ENCODE data around the gene HOXC9.

HOXC9 gene

DNA sequence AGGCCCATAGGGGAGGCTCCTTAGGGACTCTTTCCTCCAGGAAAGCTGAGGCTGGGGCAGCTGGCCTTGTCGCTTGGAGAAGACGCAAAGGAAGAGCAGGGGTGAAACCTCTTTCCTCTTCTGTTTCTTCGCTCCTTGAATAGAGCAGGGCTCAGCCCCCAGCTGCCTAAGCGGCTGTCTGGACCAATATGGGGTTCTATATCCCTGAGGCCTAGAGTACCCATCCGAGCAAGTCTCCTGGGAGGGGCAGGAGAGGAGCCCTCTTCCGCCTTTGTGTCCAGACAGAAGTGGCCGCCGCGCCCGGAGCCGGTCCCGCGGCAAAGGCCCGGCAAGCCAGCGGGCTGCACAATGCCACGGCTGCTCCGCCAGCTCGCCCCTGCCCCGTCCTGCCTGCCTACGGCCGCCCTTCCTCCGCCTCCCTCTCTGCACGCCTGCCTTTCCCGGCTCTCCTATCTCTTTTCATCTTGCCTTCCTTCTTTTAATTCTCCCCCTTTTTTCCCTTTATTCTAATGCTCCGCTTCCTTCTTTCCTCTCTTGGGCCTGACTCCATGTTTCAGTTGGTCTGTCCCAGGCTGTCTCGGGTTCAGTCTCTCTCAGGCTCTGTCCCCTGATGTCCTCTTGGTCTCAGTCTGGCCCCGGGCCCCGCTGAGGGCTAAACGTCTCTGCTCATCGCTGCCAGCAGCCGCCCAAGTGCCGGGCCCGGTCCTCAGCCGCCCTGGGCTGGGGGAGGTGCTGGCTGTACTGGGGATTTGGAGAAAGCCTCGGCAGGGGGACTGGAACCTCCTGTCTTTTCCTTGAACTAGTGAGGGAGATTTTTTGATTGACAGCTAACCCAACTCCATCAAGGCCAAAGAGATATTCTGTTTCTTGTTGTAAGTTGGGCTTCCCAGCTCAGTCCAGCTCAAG lies 2.5 kb upstream of the HOXC9 start:
- Histone ChIP-seq H3K9me3 (no peaks in the 10 kb centered on the region), H3K27me3 (no peaks in the 10 kb centered on the region), H3K27ac (peak overlapping the region; percentile 93 to 98), H3K4me1 (peaks cover 4 to 67% (median 48%) of the 10 kb centered on the region in 4 donors), H3K36me3 (no peaks in the 10 kb centered on the region), H3K4me3 (peak overlapping the region; percentile 64 to 76)
- DNase-seq: no peak
- intact Hi-C loops (cut with DNase I; ENCODE audit: low total_unique reads): no loop called here
- TF ChIP-seq, protein P1, sequence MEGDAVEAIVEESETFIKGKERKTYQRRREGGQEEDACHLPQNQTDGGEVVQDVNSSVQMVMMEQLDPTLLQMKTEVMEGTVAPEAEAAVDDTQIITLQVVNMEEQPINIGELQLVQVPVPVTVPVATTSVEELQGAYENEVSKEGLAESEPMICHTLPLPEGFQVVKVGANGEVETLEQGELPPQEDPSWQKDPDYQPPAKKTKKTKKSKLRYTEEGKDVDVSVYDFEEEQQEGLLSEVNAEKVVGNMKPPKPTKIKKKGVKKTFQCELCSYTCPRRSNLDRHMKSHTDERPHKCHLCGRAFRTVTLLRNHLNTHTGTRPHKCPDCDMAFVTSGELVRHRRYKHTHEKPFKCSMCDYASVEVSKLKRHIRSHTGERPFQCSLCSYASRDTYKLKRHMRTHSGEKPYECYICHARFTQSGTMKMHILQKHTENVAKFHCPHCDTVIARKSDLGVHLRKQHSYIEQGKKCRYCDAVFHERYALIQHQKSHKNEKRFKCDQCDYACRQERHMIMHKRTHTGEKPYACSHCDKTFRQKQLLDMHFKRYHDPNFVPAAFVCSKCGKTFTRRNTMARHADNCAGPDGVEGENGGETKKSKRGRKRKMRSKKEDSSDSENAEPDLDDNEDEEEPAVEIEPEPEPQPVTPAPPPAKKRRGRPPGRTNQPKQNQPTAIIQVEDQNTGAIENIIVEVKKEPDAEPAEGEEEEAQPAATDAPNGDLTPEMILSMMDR (IDR thresholded peaks at IDR 0.05): no peak

DNA sequence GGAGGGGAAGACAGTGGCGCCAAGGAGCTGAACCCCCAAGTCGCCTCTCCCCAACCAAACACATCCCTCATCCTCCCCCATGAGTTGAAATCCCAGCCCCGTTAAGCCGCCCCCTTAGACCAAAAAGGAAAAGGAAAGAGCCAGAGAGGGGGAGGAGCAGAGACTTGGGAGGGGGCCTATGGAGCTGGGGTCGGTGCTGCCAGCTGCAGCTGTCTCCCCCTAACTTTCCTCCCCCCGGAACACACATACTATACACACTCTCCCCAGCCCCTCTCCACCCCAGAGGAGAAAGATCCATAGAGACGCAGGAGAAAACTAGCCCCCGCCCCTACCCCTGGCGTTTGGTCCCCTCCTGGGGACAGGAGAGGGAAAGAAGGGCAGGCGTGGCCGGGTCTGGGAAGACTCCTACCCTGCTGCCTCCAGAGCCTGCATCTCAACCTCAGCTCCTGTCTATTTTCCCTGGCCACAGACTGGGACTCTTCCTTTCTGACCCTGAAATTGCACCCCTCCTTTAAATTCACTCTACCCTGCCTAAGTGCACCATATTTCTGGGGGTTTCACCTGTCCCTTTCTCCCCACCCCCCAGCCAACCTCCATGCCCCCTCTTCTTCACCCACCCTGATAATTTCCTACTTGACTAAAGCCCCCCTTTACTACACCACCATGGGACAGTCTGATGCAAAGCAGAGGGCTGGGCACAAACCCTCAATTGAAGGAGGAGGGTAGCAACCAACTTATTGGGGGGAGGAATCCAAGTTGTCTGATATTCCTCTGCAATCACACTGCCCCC lies 1.7 kb upstream of the HOXC9 start:
- DNase-seq: no peak
- Histone ChIP-seq H3K4me1 (peaks cover 4 to 63% (median 43%) of the 10 kb centered on the region in 4 donors), H3K9me3 (no peaks in the 10 kb centered on the region), H3K36me3 (no peaks in the 10 kb centered on the region), H3K27ac (peak overlapping the region; percentile 93 to 98), H3K4me3 (peak overlapping the region; percentile 64 to 76), H3K27me3 (no peaks in the 10 kb centered on the region)
- intact Hi-C loops (cut with DNase I; ENCODE audit: low total_unique reads): no loop called here
- TF ChIP-seq, protein P1 (IDR thresholded peaks at IDR 0.05): no peak

DNA sequence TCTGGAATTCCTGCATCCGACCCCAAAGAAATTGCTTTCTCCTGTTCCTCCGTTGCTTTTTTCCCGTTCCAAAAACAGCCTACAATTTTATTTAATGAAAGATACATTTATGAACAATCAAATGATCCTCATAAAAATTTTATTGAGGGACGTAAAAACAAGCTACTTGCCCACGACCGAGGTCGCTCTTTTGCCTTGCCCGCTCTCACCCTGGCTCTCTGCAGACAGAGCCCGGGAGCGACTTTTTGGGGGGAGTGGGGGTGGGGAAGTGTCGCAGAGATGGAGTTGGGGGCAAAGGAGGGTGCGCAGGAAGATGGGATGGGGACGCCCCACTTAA lies 1.1 kb upstream of the HOXC9 start:
- intact Hi-C loops (cut with DNase I; ENCODE audit: low total_unique reads): no loop called here
- H3K27ac ChIP-seq: peak overlapping the region; percentile 93 to 98
- no peaks in the 10 kb centered on the region for H3K36me3 ChIP-seq
- TF ChIP-seq, protein P1 (IDR thresholded peaks at IDR 0.05): no peak
- H3K9me3 ChIP-seq: no peaks in the 10 kb centered on the region
- no peaks in the 10 kb centered on the region for H3K27me3 ChIP-seq
- peaks cover 4 to 63% (median 43%) of the 10 kb centered on the region in 4 donors for H3K4me1 ChIP-seq
- peak overlapping the region; percentile 64 to 76 for H3K4me3 ChIP-seq
- DNase-seq: no peak

DNA sequence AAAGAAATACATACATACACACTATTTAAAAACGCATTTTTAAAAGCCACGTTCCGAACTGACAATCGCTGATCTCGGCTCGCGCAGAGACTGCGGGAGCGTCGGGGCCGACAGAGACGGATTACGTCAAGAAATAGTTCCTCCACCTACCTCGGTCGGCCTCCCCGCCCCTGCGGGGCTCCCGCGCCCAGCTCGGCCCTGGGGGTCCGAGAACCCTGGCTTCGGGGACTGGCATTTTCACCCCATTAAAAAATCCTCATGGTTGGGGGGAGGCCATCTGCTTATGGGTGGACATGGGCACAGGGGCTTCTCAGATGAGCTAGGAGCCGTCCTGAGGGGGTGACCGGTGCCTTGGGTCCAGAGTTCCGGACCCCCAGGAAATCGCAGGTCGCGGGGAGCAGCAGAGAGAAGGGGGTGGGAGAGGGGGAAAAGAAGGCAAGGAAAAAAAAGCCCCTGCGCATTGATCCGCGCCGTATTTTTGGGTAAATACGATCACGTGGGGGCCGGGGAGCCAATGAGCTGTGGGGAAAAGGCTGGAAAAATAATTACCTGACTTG lies 324 bp upstream of the HOXC9 start:
- H3K4me3 ChIP-seq: peak overlapping the region; percentile 64 to 76
- H3K4me1 ChIP-seq: peaks cover 2 to 68% (median 44%) of the 10 kb centered on the region in 4 donors
- H3K27ac ChIP-seq: peak overlapping the region; percentile 93 to 98
- no peaks in the 10 kb centered on the region for H3K36me3 ChIP-seq
- DNase-seq: peak; percentile 80 to 81
- no peaks in the 10 kb centered on the region for H3K27me3 ChIP-seq
- intact Hi-C loops (cut with DNase I; ENCODE audit: low total_unique reads): no loop called here
- H3K9me3 ChIP-seq: no peaks in the 10 kb centered on the region
- TF ChIP-seq, protein P1 (IDR thresholded peaks at IDR 0.05): no peak

DNA sequence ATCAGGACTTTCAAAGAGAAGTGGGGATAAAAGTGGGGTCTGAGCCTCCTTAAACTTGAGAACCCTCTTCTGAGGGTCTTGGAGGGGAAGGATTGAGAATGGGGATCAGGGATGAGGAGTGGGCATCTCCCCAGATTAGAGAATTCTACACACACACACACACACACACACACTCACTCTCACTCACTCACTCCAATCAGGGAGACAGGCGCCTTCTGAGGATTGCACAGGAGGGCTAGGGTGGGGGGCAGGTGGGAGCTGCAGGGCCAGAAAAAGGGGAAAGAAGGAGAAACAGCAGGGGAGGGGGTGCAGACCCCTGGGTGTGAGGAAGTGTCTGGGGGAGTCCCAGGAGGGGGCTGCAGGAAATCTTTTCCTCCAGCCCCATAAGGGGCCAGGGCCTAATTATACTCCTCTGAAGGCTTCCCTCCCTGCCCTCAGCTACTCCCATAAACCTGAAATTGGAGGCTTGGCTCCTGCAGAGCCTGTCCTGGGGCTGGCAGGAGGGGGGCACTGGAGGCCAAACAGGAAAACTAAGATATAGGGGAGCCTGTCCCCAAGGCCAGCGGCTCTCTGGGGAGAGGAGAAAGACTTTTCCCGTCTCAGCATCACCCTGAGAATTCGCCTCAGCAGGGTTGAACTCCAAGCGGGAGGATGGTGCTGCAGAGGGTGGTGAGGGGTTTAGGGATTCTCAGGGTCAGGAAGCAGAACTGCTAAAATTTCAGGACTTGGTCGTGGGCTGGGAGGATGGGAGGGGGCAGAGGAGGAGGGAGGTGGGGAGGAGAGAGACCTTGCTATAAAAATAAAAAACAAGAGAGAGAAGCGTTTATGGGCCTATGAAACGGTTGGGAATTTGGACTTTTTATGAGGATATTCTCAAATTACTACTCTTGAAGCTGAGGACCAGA lies 1.6 kb downstream of the HOXC9 start:
- TF ChIP-seq, protein P1 (IDR thresholded peaks at IDR 0.05): no peak
- peaks cover 0 to 80% (median 50%) of the 10 kb centered on the region in 4 donors for H3K4me1 ChIP-seq
- intact Hi-C loops (cut with DNase I; ENCODE audit: low total_unique reads): no loop called here
- H3K9me3 ChIP-seq: no peaks in the 10 kb centered on the region
- no peaks in the 10 kb centered on the region for H3K27me3 ChIP-seq
- H3K27ac ChIP-seq: peak overlapping the region; percentile 93 to 98
- no peaks in the 10 kb centered on the region for H3K36me3 ChIP-seq
- DNase-seq: no peak
- H3K4me3 ChIP-seq: peak overlapping the region; percentile 64 to 76

Measured in tibial artery (tissue), 4 donors.